K562 (cell line): Measurements from ENCODE around the gene PRR7. TPM values are rescaled to one million over a fixed set of nuclear protein-coding genes. Genes with fewer than 3 reads are reported as not detected.

Source experiments
- CHD2 ChIP-seq: IDR thresholded peaks from 2 replicates; pipeline ENCODE4 v1.6.1; 2011; ENCODE audit warnings: low read depth, low read length
- DDX20 ChIP-seq: fragments of 450-650 bp; IDR thresholded peaks from 2 replicates; pipeline ENCODE4 v1.6.1; 2016; ENCODE audit warnings: missing genetic modification characterization, low read depth, mild to moderate bottlenecking, missing compliant biosample characterization, moderate library complexity
- EZH2 ChIP-seq: IDR thresholded peaks from 2 replicates; pipeline ENCODE4 v1.6.1; 2012; ENCODE audit warnings: low read depth, mild to moderate bottlenecking, inconsistent platforms, low read length, borderline replicate concordance
- IFI16 ChIP-seq: fragments of 250-450 bp; sonication (Bioruptor Pico); IDR thresholded peaks from 2 replicates; pipeline ENCODE4 v2.1.2; 2022; ENCODE audit warnings: mild to moderate bottlenecking, inconsistent platforms
- KAT8 ChIP-seq: fragments of 450-650 bp; IDR thresholded peaks from 2 replicates; pipeline ENCODE4 v1.6.1; 2016; ENCODE audit warnings: low read depth, mild to moderate bottlenecking
- POLR2H ChIP-seq: IDR thresholded peaks from 2 replicates; pipeline ENCODE4 v1.6.1; 2016; ENCODE audit warnings: missing genetic modification characterization, low read depth, mild to moderate bottlenecking, control low read depth, missing compliant biosample characterization, moderate library complexity
- RCOR1 ChIP-seq, 2 experiments: IDR thresholded peaks; 2 replicates each; pipeline ENCODE4 v1.6.1; 2012; ENCODE audit warnings: low read depth in 2 of 2, low read length in 2 of 2, borderline replicate concordance in 1 of 2, improper control_type of control experiment in 1 of 2
- ZNF133 ChIP-seq: fragments of 250-450 bp; sonication (Bioruptor Pico); IDR thresholded peaks from 2 replicates; pipeline ENCODE4 v1.4.0; 2020; ENCODE audit warnings: mild to moderate bottlenecking
- ZNF274 ChIP-seq: IDR thresholded peaks from 2 replicates; pipeline ENCODE4 v1.6.1; 2011; ENCODE audit warnings: low read depth, mild to moderate bottlenecking, low read length, moderate library complexity, borderline replicate concordance
- ZNF277 ChIP-seq: fragments of 250-450 bp; sonication (Bioruptor Pico); IDR thresholded peaks from 2 replicates; pipeline ENCODE4 v1.8.0; 2022; ENCODE audit warnings: inconsistent platforms, mild to moderate bottlenecking, moderate library complexity, borderline replicate concordance
- ZNF77 ChIP-seq: fragments of 250-450 bp; sonication (Bioruptor Pico); IDR thresholded peaks from 2 replicates; pipeline ENCODE4 v1.5.0; 2020
- polyA plus RNA-seq, 8 experiments: library from polyadenylated mRNA; depleted of rRNA in 4 of 8; stranded (reverse) in 5 of 8; unstranded in 3 of 8; fragments of >200 nt; fragmentation: Nextera tagmentation in 2 of 8; fragmentation: Illumina TruSeq in 1 of 8; extraction: Ambion mirVana in 2 of 8; extraction: Trizol in 1 of 8; gene quantifications; 2 replicates each; pipeline versions ENCODE4 v1.2.1 to v1.2.3, GENCODE V29; 2011 to 2014; ENCODE audit warnings: inconsistent platforms in 1 of 8, missing spikeins in 1 of 8
- total RNA-seq, 7 experiments: library from RNA; depleted of rRNA in 6 of 7; stranded (reverse); fragments of >200 nt in 6 of 7; fragmentation: Illumina TruSeq in 2 of 7; extraction: Trizol in 2 of 7; gene quantifications; 2 replicates each; pipeline versions ENCODE4 v1.2.1 to v1.2.3, GENCODE V29; 2011 to 2021; ENCODE audit warnings: low replicate concordance in 1 of 7
- TF ChIP-seq, protein P1 (sequence below): sonication (generic); formaldehyde crosslinking; IDR thresholded peaks from 2 replicates; pipeline ENCODE4 v1.8.0; 2023; ENCODE audit warnings: mild to moderate bottlenecking, missing genetic modification reagents
- TF ChIP-seq, protein P2 (sequence below): fragments of 250-450 bp; sonication (Bioruptor Pico); IDR thresholded peaks from 2 replicates; pipeline ENCODE4 v1.5.1; 2021; ENCODE audit warnings: mild to moderate bottlenecking

Gene PRR7
- total and polyA plus RNA-seq, 9 of the 15 experiments (the other 6 are each of a cell fraction or from before 2014, with no cell fraction given), result 0.80 to 11.3 (median 10.4) TPM; not detected in 4

- no peak for TF ChIP-seq POLR2H (tag)
- TF ChIP-seq, protein P1, sequence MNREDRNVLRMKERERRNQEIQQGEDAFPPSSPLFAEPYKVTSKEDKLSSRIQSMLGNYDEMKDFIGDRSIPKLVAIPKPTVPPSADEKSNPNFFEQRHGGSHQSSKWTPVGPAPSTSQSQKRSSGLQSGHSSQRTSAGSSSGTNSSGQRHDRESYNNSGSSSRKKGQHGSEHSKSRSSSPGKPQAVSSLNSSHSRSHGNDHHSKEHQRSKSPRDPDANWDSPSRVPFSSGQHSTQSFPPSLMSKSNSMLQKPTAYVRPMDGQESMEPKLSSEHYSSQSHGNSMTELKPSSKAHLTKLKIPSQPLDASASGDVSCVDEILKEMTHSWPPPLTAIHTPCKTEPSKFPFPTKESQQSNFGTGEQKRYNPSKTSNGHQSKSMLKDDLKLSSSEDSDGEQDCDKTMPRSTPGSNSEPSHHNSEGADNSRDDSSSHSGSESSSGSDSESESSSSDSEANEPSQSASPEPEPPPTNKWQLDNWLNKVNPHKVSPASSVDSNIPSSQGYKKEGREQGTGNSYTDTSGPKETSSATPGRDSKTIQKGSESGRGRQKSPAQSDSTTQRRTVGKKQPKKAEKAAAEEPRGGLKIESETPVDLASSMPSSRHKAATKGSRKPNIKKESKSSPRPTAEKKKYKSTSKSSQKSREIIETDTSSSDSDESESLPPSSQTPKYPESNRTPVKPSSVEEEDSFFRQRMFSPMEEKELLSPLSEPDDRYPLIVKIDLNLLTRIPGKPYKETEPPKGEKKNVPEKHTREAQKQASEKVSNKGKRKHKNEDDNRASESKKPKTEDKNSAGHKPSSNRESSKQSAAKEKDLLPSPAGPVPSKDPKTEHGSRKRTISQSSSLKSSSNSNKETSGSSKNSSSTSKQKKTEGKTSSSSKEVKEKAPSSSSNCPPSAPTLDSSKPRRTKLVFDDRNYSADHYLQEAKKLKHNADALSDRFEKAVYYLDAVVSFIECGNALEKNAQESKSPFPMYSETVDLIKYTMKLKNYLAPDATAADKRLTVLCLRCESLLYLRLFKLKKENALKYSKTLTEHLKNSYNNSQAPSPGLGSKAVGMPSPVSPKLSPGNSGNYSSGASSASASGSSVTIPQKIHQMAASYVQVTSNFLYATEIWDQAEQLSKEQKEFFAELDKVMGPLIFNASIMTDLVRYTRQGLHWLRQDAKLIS (CRISPR knock-in tag), result no peak
- TF ChIP-seq RCOR1 (IDR thresholded peaks at IDR 0.05; ENCODE audit: borderline replicate concordance in 1 of 2, low read depth in 2 of 2, low read length in 2 of 2), result no peak
- no peak for TF ChIP-seq ZNF274
- TF ChIP-seq ZNF277 (CRISPR knock-in tag), result no peak
- TF ChIP-seq ZNF133 (CRISPR knock-in tag), result no peak
- TF ChIP-seq EZH2, result no peak
- no peak for TF ChIP-seq DDX20 (tag)
- no peak for TF ChIP-seq KAT8
- TF ChIP-seq, protein P2, sequence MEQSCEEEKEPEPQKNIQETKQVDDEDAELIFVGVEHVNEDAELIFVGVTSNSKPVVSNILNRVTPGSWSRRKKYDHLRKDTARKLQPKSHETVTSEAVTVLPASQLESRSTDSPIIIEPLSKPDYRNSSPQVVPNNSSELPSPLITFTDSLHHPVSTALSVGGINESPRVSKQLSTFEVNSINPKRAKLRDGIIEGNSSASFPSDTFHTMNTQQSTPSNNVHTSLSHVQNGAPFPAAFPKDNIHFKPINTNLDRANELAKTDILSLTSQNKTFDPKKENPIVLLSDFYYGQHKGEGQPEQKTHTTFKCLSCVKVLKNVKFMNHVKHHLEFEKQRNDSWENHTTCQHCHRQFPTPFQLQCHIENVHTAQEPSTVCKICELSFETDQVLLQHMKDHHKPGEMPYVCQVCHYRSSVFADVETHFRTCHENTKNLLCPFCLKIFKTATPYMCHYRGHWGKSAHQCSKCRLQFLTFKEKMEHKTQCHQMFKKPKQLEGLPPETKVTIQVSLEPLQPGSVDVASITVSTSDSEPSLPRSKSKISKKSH (CRISPR knock-in tag), result no peak
- no peak for TF ChIP-seq CHD2
- TF ChIP-seq IFI16 (CRISPR knock-in tag), result no peak
- no peak for TF ChIP-seq ZNF77
Measured at GRCh38 chr5:177478711-177479646, 32.4 kb downstream of the PRR7 start (continued).
